HUES6 (cell line): Measurements from ENCODE around the gene GNAT2.
A peak's percentile ranks its signal among the peaks of the same experiment; 100 is the strongest.

ENCODE experiments used
- H3K27ac ChIP-seq: 2 replicates; pipeline ENCODE4 v1.7.0; 2013; ENCODE audit warnings: low read depth, mild to moderate bottlenecking, low read length, inconsistent platforms
- H3K27me3 ChIP-seq: 2 replicates; pipeline ENCODE4 v1.6.1; 2013; ENCODE audit warnings: low read length; ENCODE audit not compliant: control insufficient read depth, insufficient read depth
- H3K36me3 ChIP-seq: 2 replicates; pipeline ENCODE4 v1.6.1; 2013; ENCODE audit warnings: low read length; ENCODE audit not compliant: control insufficient read depth, insufficient read depth
- H3K4me1 ChIP-seq: 2 replicates; pipeline ENCODE4 v1.6.1; 2013; ENCODE audit warnings: low read length; ENCODE audit not compliant: control insufficient read depth, insufficient read depth
- H3K4me3 ChIP-seq: 2 replicates; pipeline ENCODE4 v1.5.1; 2013; ENCODE audit warnings: low read depth, low read length
- H3K9ac ChIP-seq: one replicate; pipeline ENCODE4 v1.6.1; 2013; ENCODE audit warnings: mild to moderate bottlenecking, low read length
- H3K9me3 ChIP-seq: 2 replicates; pipeline ENCODE4 v1.6.1; 2013; ENCODE audit warnings: low read depth, low read length; ENCODE audit not compliant: control insufficient read depth, insufficient read depth

Gene GNAT2

DNA sequence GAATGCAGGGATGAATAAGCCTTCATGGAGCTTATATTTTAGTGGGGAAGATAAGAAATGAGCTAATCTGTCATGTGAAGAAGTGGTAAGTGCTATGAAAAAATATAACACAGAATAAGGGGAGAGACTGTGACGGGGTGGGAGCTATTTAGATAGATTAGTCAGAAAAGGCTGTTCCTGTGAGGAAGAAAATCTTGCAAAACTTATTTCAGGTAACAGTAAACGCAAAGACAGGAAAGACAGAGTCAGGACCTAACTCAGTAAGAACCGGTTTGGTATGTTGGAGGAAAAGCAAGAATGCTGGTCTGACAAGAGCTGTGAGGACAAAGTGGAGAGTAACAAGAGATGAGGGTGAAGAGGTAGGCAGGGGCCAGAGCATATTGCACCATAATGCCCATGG is 49.0 kb downstream of the GNAT2 start:
- Histone ChIP-seq H3K36me3 (peaks cover 10% of the 10 kb centered on the region), H3K9me3 (no peaks in the 10 kb centered on the region), H3K4me3 (no peak overlapping the region), H3K4me1 (peaks cover 12% of the 10 kb centered on the region), H3K9ac (no peak overlapping the region), H3K27me3 (no peaks in the 10 kb centered on the region), H3K27ac (no peak overlapping the region)

DNA sequence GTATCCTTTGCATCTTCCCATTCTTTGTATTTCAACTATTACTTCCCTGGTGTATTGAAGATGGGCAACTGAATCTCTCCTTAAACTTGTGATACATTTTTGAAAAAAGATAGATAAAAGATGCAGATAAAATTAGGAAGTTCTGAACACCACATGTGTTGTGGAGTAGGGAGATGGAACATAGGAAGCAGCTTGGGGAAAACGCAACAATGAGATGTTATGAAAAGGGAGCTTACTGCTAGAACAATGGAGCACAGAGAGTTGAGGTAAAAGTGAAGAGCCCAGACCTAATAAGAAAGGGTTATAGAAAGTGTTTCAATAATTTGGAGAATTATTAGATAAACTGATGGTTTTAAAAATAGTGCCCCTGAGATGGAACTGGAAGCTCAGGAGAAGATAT is 50.1 kb downstream of the GNAT2 start:
- no peak overlapping the region for H3K9ac ChIP-seq
- no peak overlapping the region for H3K4me3 ChIP-seq
- no peaks in the 10 kb centered on the region for H3K9me3 ChIP-seq
- no peaks in the 10 kb centered on the region for H3K27me3 ChIP-seq
- no peak overlapping the region for H3K27ac ChIP-seq
- peaks cover 23% of the 10 kb centered on the region for H3K4me1 ChIP-seq
- H3K36me3 ChIP-seq, result peaks cover 3% of the 10 kb centered on the region; the same call in 1 of the 2 replicates

DNA sequence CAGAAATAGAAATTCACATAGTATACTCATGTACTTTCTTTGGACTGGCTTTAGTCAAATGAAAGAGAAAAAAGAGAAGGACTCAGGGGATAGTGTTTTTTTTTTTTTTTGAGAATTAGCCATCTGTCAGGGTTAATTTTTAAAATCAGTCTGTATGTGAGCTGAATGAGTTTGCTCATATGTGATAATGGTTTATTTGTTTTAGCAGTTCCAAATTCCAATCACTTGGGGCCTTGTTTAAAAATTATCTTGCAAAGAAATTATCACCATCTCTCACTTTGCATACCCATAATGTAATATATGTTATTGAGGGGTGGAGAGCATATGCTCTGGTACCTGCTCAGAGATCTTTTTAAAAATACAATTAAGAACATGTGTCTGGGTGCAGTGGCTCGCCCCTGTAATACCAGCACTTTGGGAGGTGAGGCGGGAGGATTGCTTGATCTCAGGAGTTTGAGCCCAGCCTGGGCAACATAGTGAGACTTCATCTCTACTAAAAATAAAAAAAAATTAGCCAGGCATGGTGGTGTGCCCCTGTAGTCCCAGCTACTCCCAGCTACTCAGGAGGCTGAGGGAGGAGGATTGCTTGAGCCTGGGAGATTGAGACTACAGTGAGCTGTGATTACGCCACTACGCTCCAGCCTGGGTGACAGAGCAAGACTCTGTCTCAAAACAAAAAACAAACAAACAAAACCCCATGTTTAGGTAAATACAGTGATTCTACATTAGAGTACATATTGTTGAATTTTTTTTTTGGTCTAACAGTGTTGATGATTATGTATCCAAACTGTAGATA is 51.3 kb downstream of the GNAT2 start:
- H3K9ac ChIP-seq, result no peak overlapping the region
- no peak overlapping the region for H3K4me3 ChIP-seq
- H3K9me3 ChIP-seq, result no peaks in the 10 kb centered on the region
- H3K36me3 ChIP-seq, result no peaks in the 10 kb centered on the region
- no peak overlapping the region for H3K27ac ChIP-seq
- H3K27me3 ChIP-seq, result no peaks in the 10 kb centered on the region
- H3K4me1 ChIP-seq, result peaks cover 35% of the 10 kb centered on the region

DNA sequence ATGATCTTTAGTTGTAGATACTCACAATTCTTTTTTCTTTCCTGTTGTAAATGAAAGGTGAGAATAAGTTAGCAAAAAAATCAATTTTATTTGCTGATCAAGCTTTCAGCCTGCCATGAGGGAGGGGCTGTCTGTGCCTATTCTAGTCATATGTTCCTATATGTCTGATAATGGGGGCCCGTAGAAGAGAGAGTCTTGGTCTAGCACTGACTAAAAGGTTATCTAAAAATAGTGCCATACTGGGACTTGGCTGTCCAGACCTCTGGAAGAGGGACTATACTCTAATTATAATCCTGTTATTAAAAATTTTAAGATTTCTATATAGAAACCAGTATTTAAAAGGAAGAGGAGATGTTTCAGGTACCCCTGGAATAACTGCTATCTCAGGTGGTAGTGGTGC is 52.4 kb downstream of the GNAT2 start:
- H3K9ac ChIP-seq, result no peak overlapping the region
- H3K4me1 ChIP-seq, result peaks cover 44% of the 10 kb centered on the region
- no peaks in the 10 kb centered on the region for H3K27me3 ChIP-seq
- no peak overlapping the region for H3K27ac ChIP-seq
- no peaks in the 10 kb centered on the region for H3K36me3 ChIP-seq
- H3K4me3 ChIP-seq, result no peak overlapping the region
- no peaks in the 10 kb centered on the region for H3K9me3 ChIP-seq

DNA sequence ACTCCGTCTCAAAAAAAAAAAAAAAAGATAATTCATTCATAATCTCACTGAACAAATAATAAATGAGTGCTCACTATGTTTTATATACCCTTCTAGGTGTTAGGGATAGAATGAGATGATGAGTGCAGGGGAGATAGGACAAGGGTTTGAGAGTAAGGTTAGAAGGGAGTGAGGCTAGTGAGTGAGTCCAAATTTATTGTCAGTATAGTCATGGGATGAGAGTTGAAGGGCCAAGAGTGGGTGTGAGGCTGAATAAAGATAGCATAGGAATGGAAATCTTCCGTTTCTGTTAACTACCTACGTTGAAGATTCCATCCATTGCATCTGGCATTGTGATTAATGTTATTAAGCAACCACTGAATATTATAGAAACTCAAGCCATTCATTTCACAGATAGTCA is 54.2 kb downstream of the GNAT2 start:
- Histone ChIP-seq H3K27me3 (no peaks in the 10 kb centered on the region), H3K9me3 (no peaks in the 10 kb centered on the region), H3K36me3 (no peaks in the 10 kb centered on the region), H3K4me3 (no peak overlapping the region), H3K9ac (no peak overlapping the region), H3K27ac (peak overlapping the region; percentile 89; the same call in 1 of the 2 replicates), H3K4me1 (peaks cover 52% of the 10 kb centered on the region)

DNA sequence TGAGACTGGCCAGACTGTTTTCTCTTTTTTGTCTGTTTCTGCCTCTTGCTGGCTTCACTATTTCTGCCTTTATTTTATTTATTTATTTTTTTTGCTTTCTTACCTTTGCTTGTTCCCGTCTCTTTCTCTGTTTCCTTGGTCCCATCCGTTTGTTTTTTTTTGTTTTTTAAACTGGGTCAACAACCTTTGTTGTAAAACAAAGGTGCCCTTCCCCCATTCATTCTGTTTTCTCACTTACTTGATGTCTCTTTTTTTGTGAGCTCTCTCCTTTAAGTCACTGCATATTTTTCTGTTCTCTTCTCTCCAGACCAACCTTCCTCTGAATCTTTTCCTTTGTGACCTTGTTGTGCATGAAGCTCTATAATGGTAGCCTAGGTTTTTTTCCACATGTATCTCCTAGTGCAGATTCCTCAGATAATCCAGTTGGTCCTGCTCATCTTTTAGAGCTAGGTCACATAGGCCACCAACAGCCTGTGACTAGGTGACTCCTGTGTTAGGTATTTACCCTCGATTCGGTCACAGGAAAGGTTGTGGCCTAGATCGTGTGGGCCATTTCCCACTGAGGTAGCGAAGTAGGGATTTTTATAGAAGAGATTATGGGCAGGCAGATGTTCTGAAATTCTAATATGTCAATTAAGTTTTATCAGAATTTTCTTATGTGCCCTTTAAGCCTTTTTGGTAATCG is 55.1 kb downstream of the GNAT2 start:
- H3K27me3 ChIP-seq, result no peaks in the 10 kb centered on the region
- no peaks in the 10 kb centered on the region for H3K9me3 ChIP-seq
- peak overlapping the region; percentile 48 for H3K4me3 ChIP-seq
- peak overlapping the region; percentile 46 for H3K9ac ChIP-seq
- no peaks in the 10 kb centered on the region for H3K36me3 ChIP-seq
- peak overlapping the region; percentile 89 for H3K27ac ChIP-seq
- peaks cover 51% of the 10 kb centered on the region for H3K4me1 ChIP-seq

DNA sequence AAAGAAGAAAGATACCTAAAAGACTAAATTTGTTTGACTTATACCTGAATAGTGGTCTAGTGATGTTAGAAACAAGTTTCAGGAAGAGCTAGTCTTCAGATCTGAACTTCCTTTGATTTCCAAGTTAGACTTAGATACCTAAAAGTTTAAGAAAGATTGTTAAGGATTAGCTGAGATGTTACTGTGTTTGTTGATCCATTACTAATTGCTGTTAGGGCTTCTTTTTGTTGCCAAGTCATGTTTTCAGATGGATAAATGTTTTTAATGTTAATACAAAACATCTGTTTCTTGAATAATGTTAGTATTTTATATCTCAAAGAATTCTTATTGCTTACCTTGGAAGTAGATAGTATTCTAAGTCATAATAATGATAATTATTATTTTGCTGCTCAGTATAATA is 59.4 kb downstream of the GNAT2 start:
- no peaks in the 10 kb centered on the region for H3K27me3 ChIP-seq
- 0 out of 2 replicates have a peak overlapping the region, but pooled peaks have one; percentile 28 for H3K27ac ChIP-seq
- peaks cover 43% of the 10 kb centered on the region for H3K4me1 ChIP-seq
- no peaks in the 10 kb centered on the region for H3K9me3 ChIP-seq
- H3K4me3 ChIP-seq, result no peak overlapping the region
- H3K9ac ChIP-seq, result no peak overlapping the region
- no peaks in the 10 kb centered on the region for H3K36me3 ChIP-seq

DNA sequence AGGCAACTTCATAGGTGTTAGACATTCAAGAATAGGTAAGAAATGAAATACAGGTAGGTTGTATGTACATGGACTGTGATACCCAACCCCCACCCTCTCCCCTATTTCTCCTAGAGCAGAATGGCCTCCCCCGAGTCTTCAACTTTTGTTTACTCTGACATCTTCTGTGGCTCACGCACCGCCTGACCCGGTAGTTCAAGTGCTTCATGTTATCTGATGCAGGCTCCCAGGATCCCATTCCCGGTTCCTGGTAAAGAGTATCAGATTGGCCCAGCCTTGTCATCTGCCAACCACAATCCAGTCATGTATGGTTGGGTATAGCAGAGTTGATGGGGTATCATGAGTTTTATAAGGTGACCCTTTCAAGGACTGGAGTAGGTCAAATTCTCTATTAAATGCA is 61.9 kb downstream of the GNAT2 start:
- no peak overlapping the region for H3K9ac ChIP-seq
- no peaks in the 10 kb centered on the region for H3K9me3 ChIP-seq
- H3K36me3 ChIP-seq, result no peaks in the 10 kb centered on the region
- H3K27ac ChIP-seq, result no peak overlapping the region
- H3K4me3 ChIP-seq, result no peak overlapping the region
- H3K4me1 ChIP-seq, result peaks cover 19% of the 10 kb centered on the region
- H3K27me3 ChIP-seq, result no peaks in the 10 kb centered on the region

DNA sequence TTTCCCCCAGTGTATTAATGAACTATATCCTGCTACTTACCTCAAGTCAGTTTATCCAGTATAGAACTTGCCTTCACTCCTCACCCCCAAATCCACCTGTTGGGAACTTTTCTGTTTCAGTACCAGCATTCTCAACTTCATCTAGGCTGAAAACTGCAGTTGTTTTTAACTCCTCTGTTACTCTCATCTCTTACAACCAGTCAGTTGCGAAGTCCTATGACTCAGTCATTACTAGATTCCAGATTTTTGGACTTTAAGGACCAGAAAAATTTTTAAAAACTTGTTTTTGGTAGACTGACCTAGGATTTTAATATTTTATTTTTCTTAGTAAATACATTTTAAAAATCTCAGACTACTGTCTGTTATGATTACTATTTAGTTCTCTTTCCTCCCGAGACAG is 62.9 kb downstream of the GNAT2 start:
- Histone ChIP-seq H3K27me3 (no peaks in the 10 kb centered on the region), H3K4me1 (0 out of 2 replicates have a peak, but pooled peaks cover 16% of the 10 kb centered on the region), H3K4me3 (no peak overlapping the region), H3K9me3 (no peaks in the 10 kb centered on the region), H3K36me3 (no peaks in the 10 kb centered on the region), H3K27ac (no peak overlapping the region), H3K9ac (no peak overlapping the region)
